IPS DF 4.7 (cell line): Measurements from ENCODE around the gene FAM163B.

Source experiments
- DNase-seq: peaks from one replicate; pipeline ENCODE4 v3.0.0-alpha.2; 2013; ENCODE audit warnings: low spot score; ENCODE audit errors: extremely low read depth

FAM163B gene

DNA sequence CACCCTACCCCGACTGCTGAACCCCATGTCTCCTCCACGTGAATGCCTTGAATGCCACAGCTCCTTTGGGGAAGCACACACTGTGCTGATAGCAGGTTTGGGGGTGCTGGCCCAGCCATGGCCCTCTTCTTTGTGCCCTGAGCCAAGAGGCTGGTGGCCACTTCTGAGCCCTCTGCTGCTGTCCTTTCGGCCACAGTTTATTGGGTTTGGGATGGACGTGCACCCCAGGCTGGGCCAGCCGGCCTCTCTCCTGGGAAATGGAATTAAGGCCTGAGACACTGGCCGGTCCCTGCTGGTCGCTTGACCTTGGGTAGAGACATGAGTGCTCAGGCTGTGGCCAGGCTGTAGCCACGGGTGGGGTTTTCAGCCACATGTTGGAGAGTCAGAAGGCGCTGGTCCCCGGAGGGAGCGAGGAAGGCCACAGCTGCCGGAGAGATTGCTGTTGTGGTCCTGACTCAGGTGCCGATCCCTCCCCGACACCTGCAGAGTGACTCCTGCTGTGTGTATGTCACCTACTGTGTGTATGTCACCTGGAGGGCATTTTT, 26.6 kb downstream of the FAM163B start:
- DNase-seq: no peak

DNA sequence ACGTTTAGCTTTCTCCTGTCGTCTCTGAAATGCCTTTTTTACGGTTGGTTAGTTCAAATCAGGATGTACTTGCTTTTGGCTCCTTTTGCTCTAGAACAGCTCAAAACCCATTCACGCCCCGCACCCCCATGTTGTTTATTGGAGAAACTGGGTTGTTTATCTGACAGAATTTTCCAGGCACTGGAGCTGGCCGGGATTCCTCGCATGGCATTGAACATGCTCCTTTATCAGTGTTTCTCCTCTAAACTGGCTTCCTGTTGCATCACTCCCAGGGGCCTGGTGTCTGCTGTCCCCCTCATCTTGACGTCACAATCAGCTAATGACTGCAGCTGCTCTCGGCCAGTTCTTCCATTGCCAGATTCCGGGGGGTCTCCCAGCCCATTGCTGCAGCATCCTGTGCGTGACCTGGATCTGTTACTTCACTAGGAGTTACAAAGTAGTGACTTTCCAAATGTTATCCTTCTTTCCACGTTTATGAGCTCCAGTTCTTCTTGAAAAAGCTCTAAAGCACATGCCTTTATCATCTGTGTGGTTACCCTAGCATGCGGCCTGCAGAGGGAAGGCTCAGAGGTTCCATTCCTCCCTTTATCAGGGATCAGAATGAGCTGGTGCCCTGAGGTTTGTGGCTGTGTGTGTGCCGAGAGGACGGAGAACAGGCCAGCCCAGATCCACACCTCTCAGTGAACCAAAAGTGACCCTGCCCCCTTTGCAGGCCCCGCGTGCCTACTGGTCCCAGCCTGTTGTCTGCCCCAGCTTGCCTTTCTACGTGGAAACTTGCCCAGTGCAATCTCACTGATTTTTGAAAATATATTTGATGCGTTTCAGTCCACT, 27.5 kb downstream of the FAM163B start:
- DNase-seq: no peak

DNA sequence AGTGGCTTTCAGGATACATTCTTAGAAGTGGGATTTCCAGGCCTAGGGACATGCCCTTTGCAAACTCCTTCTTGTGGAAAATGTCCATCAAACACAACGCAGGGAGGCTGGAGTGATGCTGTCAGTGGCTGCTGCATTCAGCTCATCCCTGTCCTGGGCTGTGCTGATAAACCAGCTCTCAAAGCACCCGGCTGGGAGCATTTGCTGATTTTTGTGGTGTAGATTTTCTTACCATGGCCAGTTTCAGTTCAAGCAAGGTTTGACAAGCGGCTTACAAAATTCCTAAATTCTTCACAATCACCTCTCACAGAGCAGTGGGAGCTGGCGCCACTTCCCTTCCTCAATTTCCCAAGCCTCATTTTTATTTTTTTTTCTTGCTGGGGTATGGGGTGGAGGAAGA, 28.2 kb downstream of the FAM163B start:
- DNase-seq: no peak

DNA sequence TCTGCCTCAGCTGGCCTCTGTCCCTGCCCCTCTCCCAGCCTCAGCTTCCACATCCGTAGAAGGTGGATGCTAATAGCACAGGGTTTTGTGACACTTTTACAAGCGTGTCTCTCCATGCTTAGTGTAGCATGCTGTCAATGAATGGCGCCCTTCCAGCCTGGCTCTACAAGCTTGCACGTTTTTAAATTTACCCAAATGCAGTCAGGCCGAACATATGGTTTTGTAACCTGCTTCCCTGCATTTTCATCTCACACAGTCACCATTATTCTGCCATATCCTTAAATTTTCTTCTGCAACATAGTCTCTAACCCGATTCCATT, 28.8 kb downstream of the FAM163B start:
- no peak for DNase-seq

DNA sequence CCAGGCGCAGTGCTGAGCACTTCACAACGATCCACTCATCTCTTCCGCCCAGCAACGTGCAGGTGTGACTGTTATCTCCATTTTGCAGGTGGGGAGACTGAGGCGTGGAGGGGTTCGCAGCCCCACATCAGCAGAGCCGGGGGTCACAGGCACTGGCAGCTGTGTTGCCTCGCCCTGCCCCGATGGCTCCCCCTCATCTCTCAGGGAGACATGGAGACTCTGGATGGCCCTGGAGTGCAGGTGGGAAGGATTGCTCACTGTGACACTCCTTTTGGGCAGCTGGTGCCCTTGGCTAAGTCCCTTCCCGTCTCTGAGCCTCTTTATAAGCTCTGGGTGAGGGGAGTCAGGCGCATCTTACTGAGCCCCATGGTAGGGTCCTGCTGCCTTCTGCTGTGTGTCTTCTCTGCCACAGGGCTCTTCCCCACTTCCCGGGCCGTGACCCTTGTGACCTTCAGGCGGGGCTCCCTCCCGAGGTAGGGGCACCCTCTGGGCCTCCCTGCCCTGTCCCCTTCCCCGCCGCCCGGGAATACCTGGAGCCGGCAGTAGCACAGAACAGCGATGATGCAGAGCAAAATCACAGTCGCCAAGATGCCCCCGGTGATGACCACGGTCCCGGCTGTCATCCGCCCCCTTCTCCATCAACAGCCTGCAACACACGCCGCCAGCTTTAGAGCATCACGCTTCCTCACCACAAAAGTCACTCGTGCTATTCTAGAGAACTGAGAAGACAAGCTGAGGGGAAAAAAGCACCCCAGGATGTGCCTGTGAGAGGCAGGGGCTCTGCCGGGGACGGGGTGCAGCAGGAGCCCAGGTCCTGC, 29.4 kb downstream of the FAM163B start:
- no peak for DNase-seq

DNA sequence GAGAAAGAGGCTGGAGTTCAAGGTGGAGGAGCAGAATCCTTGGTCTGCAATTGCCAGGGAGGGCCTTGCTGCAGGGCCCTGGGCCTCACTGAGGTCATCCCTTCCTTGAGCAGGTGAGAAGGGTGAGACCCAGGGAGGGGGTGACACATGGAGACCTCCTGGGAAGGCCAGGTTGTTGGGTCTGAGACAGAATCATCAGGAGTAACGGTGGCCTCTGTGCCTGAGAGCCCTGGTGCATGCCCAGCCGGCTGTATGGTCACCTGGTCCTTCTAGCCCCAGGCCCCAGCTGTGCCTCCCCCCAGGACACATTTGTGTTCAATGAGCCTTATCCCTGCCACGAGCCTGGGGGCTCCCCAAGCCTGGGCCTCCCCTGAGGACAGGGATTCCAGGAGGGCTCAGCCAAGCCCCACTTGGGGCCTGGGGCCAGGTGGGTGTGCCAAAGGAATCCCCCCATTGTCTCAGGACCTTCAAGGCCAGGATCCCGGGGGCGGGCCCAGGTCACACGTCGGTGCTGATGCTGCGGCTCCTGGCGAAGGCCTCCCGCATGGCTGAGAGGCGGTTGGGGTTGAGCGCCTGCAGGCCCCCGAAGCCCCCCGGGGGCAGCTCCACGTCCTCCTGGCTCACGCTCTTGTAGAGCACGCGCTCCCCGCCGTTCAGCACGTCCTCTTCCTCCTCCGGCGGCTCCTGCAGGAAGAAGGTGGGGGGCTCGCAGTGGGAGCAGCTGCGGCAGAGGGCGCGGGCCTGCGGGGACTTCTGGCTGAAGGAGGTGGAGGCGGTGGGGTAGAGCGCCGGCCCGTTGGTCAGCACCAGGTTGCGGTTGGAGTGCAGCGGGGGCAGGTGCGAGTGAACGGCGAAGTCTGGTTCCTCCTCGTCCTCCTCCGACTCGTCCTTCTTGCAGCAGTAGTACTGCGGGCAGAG, 30.4 kb downstream of the FAM163B start:
- no peak for DNase-seq

DNA sequence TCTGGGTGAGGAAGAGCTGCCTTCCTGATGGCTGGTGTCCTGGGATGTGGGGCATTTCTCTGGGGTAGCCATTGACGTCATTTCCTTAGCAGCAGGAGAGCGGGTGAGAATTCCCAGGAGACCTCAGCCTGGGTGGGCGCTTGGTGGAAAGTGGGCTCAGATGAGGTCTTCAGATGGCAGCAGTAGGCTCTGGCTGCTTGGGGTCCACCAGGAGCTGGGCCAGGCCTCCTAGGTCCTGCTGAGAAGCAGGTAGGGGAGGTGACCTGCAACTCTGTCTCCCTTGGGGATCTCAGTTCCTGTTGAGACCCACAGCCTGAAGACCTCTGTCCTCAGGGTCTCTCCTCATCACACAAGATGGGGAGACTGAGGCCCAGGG, 31.5 kb downstream of the FAM163B start:
- DNase-seq: no peak

DNA sequence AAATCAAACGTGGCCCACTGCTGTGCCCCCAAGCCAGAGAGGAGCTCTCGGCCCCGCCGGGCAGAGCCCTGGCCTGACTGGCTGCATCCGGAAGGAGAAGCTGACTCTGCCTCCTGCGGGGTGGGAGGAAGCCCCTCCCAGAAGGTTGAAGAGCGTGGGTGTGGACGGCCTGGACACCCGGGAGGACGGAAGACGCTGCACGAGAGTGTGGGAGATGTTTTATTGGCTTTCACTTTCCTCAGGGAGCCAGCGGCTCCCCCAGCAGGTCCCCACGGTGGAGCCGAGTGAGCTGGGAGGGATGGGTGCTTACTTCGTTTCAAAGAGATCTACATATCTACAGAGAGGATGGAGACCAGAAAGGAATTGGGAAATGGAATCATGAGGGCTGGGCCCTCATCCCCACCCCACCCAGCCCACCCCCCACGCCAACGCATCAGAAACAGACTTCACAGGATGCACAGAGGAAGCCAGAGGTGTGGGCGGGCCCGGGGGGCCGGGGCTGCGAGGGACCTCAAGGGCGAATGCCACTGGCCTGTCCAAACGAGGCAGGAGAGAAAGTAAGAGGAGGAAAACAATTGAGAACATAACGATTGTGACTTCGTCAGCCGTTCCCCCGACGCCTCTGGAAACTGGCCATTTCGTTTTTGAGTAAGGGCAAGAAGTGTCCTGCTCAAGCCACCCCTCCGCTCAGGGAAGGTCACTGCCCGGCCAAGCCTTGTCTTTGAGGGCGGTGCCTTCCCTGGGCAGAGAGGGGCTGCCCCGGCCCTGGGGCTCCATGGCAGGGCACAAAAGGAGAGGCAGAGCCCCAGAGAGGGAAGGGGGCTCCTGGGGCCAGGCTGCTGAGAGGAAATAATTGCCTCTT, 32.1 kb downstream of the FAM163B start:
- no peak for DNase-seq

DNA sequence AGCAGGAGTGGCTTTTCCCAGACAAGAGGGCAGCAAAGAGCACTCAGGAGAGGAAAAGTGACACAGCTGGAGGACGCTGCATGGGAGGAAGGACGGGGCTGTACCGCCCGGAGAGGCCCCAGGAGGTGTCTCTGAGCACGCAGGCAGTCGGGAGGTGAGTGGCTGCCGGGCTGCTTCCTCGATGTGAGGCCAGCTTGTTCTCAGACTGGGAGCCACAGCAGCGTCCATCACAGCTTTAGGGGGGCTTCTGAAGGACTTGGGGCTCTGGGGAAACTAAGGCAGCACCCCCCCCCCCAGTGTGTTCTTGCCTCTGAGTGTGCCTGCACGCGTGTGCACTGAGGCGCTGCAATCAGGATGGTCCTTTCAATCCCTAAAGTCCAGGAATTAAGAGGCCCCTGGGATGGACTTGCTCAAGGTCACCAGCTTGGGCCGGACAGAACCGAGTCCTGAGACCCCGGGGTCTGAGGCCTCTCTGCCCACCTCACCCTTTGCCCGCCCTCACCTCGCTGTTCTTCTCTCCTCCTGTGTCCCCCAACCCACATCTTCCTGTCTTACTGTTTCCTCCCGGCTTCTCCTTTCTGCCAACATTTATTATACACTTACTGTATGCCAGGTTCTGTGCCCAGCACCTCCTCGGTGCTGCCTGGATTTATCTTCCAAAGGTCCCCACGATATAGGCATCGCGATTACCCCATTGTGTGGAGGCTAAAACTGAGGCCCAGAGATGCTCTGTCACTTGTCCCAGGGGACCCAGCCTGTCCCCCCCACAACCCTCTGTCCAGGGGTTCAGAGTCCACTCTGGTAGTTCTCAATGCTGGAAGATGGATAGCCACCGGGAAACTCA, 32.9 kb downstream of the FAM163B start:
- DNase-seq: no peak

DNA sequence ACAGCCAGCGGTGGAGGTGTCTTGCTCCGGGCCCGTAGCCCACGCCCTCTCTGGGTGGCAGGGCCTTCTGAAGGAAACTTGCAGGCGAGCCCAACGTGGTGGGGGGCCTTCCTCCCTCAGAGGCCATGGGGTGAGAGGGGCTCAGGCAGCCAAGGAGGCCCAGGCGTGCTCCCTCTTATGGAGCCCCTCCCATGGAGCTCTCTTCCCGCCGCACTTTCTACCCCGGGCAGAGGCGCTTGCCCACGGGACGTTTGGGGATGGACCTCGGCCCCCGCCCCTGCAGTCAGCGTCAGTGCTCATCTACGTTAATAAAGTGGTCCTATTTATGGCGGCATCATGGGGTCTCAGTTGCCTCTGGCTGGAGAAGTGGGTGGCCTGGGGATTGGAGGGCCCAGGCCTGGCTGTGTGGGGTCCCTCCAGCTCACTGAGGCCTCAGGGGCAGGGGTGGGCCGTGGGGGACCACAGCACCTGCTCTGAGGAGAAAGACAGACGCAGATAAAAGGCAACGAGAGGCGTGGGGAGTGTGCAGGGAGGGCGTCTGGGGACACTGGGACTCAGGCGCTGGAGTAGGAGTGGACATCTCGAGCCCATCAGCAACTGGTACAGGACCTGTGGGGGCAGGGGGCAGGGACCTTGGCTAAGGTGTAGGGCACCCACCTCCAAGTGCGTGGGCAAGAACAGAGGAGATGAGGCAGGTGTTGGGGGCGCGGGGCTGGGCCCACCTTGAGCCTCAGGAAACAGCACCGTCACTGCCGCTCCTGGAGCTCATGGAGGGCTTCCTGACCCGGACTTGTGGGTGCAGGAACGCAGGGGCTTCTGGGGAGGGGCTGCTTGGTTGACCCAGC, 33.8 kb downstream of the FAM163B start:
- no peak for DNase-seq

DNA sequence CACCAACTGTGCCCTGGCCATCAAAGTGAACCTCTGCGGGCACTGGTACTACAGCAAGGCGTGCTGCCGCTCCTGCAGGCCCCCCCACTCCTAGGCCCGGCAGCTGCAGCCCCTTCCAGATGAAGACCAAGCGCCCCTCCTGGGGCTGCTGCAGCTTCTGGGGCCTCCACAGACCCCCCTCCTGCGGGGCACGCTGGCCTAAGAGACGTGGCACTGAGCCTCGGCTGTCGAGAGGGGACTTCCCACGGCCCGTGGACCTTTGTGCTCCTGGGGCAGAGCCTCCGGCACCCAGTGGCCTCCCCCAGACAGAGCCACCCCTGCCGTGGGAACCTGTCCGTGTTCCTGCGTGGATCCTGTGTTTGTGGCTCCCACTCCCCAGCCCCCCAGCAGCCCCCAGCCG, 34.4 kb downstream of the FAM163B start:
- DNase-seq: no peak

DNA sequence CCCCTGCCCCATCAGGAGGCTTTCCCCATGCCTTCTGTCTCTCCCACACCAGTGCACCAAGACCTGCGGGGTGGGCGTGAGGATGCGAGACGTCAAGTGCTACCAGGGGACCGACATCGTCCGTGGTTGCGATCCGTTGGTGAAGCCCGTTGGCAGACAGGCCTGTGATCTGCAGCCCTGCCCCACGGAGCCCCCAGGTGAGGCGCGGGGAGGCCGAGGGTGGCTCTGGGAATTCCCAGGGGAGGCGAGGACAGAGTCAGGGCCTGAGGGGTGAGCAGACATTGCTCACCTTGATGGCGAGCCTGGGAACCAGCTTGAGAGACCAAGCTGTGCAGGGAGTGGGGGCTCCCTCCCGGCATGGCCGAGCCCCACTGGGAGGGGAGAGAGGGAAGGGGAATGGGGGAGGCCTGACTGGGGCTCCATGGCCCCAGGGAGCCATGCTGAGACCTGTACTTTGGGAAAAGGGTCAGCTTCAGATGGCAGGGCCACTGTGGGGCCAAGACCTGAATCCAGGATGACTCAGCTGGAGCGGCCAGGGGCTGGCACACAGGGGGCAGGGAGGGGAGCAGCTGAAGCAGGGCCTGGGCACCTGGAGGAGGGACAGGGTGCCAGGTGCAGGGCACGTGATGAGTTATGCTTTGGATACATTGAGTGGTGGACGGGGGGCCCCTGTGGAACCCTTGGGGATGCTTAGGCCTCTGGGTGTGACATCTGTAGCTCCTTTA, 35.2 kb downstream of the FAM163B start:
- DNase-seq: no peak

DNA sequence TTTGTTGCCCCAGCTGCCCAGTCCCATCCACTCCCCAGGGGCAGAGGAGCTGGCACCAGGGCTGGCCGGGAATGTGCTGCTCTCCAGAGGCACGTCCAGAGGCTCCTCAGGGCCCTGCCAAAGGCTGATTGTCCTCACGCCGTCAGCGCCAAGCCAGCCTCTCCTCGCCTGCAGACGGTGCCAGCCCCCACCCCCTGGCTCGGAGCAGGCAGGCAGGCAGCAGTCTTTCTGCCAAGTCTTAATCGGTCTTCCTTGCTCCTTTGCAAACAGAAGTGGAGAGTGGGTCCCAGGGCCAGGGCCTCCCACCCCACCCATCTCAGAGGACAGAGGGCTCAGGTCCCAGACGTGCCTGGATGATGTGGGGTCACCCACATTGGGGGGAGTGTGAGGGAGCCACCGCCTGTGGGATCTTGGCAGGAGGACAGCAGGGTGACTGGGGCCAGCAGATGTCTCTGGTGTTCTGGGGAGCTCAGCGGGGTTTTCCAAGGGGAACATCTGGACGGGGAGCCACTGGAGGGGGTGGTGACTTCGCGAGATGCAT, 36.3 kb downstream of the FAM163B start:
- DNase-seq: no peak

DNA sequence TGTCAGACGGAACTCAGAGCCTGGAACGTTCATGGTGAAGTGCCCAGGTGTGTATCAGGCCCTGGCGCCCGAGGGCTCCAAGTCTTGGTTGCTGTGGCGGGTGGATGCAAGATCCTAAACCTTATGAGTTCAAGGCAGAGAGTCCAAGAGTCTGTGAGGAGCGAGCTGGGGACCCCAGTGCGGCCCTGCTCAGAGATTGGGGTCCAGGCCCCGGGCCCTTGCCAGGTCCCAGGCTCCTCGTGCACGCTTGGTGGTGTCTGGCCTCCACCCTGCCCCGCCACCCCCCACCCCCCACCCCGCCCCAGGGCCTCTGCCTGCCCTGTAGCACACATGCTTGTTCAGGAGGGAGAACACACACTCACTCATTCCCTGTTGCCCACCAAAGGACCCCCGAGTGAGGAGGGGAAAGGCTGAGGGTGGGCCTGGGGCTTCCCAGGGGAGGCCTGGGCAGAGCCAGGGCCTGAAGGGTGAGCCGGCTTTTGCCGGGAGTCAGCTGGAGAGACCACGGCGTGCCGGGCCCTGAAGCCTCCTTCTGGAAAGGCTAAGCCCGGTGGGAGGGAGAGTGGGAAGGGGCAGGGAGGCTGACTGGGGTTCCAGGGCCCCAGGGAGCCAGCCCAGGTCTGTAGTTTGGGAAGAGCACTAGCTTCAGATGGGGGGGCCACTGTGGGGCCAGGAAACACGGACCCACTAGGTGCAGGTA, 37.1 kb downstream of the FAM163B start:
- DNase-seq: no peak

DNA sequence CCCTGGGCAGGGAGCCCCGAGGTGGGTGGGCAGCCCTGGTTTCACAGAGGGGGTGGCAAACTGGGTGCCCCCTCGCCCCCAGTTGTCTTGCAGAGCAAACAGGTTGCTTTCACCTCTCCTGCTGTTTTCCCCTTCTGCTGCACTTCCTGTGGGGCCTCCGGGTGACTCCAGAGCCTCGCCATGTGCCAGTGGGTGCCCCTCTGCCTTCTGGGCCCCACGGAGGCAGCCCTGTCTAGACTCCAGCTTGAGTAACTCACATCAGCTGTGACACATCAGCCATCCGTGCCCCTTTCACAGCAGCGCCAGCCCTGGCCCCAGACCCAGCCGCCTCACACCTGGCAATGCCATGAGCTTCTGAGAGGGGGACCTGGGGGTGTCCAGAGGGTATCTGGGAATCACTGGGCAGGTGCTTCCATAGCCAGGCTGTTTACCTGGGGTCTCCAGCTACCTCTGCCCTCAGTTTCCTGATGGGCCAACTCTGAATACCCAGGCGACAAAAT, 37.7 kb downstream of the FAM163B start:
- no peak for DNase-seq

DNA sequence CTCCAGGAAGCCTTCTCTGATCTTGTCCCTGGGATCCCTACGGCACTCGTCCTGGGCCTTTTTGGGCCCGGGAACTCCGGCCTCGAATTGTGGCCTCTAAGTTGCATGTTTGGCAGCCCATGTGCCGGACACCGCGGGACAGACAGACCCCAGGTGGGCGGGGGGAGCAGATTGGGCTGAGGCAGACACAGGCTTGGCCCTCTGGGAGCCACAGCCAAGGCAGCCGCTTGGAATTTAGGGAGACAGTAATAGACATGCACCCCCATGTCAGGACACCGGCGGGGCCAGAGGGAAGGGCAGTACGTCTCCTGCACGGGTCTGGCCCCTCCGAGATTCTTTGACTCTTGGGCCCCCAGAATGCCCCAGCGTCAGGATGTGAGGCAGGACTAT, 38.5 kb downstream of the FAM163B start:
- DNase-seq: no peak
